ENCODE results near the gene DNAJC6.
A peak's percentile ranks its signal among the peaks of the same experiment; 100 is the strongest.
"Not testable (repeated sequence)": the region's sequence is repeated elsewhere in the genome, so short reads cannot be mapped to it uniquely, and the experiment has no call there.

Gene DNAJC6

DNA sequence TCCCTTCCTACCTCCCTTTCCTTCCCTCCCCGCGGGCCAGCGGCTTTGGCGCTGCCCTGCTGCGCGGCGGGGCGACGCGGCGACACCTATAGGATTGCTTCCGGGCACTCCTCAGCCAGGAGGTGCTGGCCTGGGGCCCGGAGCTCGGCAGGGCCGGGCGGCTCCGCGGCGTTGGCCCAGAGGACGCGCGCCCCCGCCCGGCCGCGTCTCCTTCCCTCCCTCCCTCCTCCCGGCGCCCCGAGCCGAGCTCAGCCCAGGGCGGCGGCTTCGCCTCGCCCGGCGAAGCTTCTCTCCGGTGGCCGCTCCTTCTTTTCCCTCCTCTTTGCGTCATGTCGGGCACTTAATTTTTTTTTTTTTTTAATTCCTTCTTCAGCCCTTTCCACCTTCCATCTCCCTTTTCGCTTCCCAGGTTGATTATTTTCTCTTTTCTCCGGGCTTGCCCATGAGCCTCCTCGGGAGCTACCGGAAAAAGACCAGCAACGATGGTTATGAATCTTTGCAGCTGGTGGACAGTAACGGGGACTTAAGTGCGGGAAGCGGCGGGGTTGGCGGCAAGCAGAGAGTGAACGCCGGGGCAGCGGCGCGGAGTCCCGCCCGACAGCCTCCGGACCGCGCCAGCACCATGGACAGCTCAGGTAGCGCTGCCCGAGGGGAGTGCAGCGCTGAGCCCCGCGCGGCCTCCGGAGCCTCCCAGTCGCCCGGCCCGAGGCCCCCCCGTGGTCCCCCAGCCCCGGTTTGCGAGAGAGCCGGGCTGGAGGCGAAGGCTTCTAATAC lies at the start of gene DNAJC6:
TSS of gene DNAJC6 (plus strand) at position 240 of the 774 bp plus-strand sequence. CDS start at position 443, 203 bp downstream.
- peak; percentile 63 for DNase-seq

DNA sequence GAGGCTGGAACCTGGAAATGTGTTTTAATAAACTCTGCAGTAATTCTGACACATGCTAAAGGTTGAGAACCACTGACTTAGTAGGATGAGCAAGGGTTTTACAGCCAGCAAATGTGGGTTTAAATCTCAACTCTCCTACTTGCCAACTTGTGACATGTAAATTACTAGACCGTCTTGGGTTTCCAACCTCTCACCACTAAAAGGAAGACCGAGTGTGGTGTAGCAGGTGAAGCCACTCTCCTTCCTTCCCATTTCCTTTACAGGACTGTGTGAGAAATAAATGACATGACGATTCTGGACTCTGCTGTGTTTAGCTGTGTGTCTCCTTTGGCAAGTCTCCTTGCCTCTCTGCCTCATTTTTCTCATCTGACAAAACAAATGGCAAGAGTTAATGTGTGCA lies 49.5 kb upstream of the DNAJC6 start:
- no peak for DNase-seq

DNA sequence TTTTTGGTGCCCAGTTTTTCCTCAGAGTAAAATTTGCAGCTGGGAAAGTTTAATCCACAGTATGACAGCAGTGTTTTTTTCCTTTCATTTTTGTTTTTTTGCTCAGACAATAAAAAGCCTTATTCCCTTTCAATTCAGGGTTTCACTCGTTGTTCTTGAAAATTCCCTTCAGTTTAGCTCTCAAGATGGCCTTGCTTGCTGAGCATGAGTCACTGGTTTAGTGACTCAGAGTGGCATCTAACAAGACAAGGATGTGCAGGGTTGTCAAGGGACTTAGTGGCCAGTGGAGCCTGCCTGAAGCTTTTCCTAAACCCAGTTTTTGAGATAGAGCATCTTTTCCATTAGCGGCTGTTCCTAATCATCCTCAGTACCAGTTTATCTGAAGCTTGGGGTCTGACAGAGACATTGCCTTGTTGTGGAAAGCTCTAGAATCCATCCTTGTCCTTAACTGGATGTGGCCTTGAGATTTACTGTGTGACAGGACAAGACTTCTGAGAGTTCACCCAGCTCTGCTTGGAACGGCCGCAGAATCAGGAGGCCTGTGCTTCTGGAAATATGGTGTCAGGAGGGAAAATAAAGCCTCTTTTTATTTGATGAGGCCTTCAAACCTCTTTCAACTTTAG lies 48.4 kb upstream of the DNAJC6 start:
- peak; percentile 60 for DNase-seq

DNA sequence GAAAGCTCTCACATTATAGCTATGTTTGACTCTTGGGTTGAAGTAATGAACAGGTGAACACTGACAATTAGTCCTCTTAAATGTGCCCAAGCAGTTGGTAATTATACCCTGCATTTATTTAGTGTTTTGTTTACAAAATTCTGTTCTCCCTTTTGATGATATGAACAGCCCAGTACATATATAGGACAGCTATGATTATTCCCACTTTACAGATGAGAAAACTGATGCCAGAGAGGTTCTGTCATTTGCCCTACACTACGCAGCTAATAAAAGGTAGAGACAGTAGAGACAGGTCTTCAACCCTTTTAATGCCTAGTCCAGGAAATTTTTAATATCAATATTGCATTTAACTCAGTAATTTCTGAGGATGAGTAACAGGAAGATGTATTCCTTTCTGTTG lies 46.1 kb upstream of the DNAJC6 start:
- DNase-seq = no peak

DNA sequence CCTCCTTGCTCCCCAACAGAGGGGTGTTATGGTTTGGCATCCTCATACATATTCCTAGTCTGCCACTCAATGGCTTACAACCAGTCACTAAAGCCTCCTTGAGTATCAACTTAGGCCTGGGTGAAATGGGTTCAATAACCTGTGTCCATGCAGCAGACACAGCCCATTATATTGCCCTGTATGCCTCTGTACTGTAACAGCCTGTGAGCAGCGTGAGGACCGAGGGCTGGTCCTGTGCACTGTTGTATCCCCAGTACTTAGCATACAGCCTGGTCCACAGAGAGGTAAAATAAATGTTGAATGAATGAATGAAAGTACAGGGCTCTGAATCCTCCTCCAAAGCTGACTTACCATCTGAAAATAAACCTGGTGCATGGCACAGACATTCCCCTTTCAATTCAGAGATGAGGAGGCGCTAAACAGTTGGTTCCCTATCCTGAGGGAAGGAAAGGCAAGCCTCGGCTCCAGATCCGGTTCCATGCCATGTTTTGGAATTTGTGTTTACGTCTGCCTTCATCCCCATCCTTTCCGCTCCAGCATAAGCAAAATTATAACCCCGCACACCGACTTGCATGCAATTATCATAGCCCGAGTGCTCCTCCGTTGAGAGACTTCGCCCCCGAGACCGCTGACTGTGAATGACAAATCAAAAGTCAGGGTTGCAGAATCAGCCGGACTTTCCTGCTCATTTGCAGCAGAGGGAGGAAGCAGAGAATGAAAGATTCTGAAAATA lies 45.0 kb upstream of the DNAJC6 start:
- peak; percentile 62 for DNase-seq

DNA sequence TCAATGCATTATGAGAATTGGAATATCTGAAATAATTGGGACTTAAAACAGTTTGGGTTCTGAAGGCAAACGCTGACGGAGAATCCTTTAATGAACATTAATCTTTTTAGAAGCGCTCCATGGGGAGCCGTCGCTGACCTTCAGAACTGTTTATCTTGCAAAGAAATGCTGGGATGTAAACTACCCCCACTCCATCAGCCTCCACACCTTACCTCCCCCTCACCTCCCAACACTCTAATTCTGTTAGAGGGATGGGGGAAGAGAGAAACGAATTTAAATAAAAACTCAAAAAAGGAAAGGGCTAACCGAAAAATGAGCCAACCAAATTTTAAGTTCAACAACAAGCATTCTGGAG lies 44.1 kb upstream of the DNAJC6 start:
- DNase-seq = no peak

DNA sequence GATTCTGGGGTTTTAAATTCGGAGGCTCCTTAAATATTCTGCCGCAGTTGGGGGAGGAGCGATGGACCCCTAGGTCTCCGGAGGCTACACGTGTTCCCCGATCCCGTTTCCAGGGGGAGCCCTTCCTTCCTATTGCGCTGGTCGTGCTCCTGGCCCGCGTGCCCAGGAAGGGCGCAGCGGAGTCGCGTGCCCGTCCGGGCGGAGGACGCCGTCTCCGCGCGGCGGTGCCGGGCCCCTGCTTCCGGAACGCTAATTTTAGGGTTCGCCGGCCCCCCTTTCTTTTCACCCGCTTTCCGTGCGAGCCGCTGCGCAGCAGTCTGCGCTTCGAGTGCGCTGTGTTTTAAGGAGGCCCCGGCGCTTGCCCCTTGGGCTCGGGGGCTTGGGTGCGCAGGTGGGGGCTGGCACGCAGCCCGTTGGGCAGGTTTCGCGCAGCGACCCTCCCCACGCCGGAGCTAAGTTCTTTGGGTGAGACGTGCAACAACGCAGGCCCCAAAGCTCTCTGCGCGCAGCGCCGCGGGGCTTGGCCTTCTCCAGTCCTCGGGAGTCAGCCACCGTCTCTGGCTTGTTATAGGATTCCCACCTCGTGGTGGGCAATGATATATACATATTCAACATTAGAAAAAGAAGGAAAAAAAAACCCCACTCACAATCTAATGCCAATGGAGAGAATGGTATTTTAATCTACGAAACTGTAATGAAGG lies 43.5 kb upstream of the DNAJC6 start:
- DNase-seq = peak; percentile 58

DNA sequence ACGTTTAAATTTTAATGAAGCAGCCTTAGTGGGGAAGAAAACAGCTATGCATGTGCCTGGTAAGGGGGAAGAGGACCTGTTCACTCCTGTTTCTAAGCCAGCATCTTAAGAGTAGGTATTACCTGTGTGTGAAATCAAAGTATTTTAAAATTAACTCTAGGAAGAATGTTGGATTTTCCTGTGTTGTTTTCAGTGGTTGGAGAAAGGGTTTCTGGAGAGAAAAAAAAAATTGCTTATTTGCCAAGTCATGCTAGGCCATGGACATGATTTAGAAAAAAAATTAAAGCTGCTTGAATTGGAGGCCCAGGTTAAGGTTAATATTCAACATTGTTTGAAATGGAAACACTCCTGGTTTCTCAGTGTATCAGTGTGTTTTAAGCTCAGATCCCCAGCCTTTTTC lies 42.9 kb upstream of the DNAJC6 start:
- DNase-seq = no peak

DNA sequence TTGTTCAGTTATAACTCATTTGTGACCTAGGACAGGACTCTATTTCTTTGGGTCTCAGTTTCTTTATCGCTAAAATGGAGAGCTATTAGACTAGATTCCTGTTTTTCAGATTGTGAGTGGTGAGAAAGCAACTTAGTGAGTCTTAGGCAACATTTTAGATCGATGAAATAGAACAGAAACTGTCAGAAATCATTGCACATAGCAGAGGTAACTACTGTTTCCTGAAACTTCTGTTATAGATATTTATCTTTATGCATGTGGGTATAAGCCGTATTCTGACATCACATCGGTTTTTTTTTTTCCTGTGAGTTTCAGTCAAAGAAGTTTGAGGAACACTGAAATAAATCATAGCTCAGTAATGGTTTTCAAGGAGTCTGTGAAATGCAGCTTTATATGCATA lies 42.1 kb upstream of the DNAJC6 start:
- DNase-seq = no peak

DNA sequence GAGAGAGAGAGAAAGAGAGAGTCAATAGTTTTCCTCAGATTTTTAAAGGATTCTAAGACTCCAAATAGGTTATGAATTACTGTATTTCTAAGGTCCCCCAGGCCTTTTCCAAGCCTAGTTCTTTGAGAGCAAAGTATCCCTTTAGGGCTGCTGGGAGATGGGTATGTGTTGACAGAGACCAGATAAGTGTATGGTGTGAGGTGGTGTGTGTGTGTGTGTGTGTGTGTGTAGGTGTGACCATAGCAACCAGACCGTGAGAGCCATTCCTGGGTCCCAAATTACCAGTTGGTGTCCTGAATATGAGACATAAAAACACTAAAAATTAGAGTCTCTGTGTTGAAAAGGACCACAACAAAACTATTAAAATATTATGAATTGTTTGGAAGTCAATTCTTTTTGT lies 41.7 kb upstream of the DNAJC6 start:
- DNase-seq = no peak

DNA sequence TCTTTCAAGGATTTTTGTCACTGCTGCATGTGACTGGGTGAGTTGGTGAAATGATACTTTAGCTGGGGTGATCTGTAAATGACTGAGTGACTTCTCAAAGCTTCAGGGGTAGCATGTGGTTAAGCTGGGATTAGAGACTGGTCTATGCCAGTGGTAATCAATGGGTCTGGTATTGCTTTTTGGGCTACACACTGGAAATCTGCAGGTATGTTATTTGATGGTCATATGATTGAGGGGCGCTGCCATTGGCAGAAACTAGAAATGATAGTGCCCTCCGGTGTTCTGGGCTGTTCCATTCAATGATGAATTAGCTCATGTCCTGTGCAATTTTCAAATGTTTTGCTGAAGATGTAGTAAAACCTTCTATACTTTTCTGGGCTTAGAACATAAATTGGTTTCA lies 39.7 kb upstream of the DNAJC6 start:
- DNase-seq = no peak

DNA sequence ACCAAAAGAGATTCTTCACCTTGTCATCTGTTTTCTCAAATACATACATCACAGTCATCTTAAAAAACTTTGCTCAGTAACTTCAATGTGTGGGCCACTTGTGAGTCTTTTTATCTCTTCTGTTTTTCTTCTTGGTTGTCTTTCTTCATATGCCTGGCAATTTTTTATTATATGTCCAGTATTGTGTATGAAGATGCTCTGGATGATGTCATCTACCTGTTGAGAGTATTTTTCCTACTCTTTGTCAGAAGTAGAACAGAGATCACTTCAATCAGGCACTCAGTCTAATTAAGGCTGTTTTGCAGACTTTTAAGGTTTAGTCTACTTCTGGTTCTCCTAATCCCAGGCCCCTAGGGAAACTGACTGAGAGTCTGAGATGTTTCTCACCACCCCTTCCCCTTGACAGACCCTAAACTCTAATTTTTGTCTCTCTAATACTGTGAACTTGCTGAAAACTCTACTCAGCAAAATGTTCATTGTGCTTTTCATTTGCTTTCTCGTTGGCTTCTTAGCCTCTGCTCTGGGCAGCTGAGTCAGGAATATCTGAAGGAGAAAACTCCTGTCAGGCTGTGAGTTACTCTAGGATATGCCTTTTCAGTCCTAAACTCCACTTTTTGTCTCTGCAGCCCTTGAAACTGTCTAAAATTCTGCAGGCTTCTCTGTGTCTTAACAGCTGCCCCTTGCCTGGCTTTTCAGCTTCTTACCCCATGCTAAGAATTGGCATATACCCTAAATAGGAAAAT lies 33.0 kb upstream of the DNAJC6 start:
- no peak for DNase-seq

DNA sequence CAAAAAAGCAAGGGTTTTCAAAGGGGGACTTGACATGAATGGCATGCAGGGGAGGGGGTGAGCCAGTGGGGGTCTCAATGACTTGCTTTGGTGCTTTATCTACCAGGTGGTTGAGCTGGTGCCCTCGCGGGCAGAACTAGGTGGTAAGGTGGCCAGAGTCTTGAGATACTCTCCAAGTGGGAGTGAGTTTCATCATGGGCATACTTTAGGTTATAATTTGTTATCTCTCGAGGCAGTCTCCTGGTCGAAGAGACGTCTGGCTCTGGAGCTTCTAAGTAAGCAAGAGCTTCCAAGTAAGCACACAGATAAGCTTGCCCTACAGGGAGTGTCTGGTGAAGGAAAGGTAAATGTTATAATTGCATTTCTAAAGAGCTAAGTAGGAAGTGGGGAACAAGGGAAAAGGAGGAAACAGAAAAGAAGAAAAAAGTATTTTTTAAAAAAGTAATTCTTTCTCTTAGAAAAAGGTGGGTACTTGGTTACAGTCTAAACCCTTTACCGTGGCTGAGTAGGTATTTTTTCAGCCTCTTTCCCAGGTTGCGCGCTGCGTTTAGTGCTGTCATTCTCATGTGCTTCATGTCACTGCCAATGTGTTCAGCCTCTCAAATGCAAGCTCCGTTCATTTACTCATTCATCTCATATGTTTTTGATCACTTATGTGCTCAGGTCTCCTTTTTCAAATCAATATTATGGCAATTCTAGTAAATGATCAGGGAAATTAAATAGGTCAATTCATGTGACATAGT lies 31.6 kb upstream of the DNAJC6 start:
- DNase-seq = no peak

DNA sequence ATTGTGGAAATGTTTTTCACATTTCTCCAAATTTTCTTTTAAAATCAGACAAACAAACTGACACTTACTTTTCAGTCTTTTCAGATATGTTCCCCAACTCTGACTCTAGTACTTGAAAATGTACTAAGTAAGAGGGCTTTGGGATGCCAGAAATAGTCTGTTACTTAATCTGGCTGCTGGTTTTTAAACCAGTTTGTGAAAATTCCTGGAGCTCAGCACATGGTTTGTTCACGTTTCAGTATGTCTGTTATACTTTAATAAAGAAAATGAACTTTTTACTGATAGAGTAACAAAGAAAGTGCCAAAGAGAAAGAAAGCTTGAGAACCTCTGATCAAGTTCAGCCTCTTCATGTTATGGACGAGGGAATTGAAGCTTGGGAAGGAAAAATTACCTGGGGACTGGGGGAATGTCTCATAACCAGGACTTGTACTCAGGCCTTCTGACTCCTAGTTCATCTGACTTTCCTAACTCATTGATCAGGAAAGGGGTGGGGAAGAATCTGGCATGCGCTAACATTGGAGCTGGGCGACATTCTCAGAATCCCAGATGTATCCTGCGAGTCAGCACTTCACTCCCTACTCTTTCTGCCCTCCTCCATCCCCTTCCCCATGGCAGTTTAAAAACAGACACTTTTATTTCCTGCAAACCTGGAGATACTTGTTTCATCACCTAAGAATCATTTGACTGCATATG lies 30.8 kb upstream of the DNAJC6 start:
- DNase-seq = no peak

DNA sequence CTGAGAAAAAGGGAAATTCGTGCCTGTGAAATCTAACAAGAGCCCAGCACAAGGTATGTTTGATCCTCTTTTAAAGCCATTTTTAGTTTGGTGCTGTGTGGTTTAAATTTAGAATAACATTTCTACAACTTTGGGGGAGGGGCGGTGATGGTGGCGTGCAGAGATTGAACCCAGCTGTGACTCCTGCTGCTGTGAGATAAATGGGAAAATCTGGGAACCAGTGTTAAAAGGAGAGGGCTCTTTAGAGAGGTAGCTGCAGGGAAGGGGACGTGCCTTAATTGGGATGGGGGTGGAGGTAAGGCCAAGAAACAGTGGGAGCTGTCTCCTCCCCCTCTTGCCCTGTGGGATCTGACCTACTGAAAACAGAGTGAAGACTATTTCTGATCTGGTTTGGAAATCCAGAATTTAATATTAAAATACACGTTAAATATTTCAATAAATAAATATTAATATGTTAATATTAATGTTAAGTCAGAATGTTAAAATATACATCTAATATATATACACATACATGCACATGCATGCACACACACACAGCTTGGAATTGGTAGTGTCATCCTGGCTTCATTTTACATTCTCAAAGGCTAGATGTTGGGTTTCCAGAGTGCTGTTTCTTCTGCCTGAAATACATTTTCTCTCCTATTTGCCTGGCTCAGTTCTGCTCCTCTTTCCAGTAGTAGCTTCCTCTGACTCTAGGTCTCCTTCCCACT lies 30.1 kb upstream of the DNAJC6 start:
- DNase-seq = peak; percentile 32

DNA sequence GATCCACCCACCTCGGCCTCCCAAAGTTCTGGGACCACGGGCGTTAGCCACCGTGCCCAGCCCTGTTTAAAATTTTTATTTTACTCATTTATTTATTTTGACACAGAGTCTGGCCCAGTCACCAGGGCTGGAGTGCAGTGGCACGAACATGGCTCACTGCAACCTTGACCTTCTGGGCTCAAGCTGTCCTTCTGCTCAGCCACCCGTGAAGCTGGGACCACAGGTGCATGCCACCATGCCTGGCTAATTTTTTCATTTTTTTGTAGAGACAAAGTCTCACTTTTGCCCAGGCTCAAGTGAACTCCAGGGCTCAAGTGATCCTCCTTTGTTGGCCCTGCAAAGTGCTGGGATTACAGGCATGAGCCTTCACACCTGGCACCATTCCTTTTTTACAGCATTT lies 27.5 kb upstream of the DNAJC6 start:
- DNase-seq = no peak

DNA sequence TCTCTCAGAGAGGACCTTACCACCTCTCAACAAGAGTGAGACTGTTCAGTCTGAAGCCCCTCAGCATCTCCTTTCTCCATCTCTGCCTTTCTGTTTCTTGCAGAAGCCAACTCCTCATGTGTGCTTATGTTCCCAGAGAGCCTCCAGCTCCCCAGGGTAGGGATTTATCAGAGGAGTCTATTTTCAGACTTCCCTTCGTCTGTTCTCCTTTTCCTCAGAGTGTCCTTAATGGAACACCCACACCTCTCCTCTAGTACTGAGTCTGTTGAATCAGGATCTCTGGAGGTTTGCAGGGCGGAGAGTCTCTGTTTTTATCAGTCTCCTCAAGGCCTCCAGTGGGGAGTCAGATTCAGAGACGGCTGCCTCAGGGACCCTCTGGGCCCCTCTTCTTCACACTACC lies 25.1 kb upstream of the DNAJC6 start:
- no peak for DNase-seq

DNA sequence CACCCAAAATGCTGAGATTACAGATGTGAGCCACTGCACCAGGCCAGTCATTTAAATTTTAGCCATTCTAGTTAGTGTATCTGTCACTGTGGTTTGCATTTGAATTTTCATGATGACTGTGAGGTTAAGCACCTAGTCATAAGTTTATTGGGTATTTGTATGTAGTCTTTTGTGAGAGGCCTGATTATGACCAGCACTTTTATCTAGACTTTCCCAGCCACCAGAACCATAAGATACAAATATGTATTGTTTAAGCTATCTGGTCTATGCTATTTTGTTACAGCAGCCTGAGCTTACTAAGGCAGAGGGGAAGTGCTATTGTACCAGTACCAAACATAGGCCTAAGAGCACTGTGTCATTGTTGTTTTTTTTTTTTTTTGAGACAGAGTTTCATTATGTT lies 19.9 kb upstream of the DNAJC6 start:
- no peak for DNase-seq

DNA sequence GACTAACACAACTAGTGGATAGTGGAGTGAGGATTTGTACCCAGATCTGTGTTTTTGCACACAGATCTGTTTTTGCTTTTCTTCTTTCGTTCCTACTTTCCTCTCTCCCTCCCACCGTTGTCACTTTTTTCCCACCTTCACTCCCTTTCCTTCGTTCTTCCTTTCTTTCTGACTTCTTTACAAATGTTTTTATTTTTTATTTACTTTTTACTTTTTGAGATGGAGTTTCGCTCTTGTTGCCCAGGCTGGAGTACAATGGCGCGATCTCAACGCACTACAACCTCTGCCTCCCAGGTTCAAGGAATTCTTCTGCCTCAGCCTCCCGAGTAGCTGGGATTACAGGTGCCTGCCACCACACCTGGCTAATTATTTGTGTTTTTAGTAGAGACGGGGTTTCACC lies 17.5 kb upstream of the DNAJC6 start:
- not testable (repeated sequence) for DNase-seq

DNA sequence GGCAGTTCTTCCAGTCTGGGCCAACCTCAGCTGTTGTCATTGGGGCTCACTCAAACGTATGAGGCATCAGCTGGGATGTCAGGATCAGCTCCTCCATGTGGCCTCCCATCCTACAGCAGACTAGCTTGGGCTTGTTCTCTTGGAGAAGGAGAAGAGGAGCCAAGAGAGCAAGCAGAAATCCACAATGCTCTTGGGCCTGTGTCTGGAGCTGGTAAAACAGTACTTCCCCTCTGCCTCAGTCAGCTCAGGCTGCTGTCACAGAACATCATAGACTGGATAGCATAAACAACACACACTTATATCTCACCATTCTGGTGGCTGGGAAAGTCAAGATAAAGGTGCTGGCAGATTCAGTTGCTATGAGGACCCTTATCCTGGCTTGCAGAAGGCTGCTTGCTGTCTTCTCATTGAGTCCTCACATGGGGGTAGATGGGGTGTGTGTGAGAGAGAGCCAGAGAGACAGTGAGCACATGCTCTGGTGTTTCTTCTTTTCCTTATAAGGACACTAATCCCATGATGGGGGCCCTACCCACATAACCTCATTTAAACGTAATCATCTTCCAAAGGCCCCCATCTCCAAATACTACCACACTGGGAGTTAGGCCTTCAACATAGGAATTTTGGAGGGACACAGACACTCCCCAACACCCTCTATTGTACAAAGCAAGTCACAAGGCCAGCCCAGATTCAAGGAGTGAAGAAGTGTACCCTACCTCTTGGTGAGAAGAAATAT lies 16.3 kb upstream of the DNAJC6 start:
- DNase-seq = no peak
